Pons (tissue), 1 donor: ENCODE data around the gene FH.
A peak's percentile ranks its signal among the peaks of the same experiment; 100 is the strongest.

Experiments
- DNase-seq: peaks from one replicate; pipeline ENCODE4 v3.0.0-alpha.2; 2016; ENCODE audit warnings: low spot score

FH gene

DNA sequence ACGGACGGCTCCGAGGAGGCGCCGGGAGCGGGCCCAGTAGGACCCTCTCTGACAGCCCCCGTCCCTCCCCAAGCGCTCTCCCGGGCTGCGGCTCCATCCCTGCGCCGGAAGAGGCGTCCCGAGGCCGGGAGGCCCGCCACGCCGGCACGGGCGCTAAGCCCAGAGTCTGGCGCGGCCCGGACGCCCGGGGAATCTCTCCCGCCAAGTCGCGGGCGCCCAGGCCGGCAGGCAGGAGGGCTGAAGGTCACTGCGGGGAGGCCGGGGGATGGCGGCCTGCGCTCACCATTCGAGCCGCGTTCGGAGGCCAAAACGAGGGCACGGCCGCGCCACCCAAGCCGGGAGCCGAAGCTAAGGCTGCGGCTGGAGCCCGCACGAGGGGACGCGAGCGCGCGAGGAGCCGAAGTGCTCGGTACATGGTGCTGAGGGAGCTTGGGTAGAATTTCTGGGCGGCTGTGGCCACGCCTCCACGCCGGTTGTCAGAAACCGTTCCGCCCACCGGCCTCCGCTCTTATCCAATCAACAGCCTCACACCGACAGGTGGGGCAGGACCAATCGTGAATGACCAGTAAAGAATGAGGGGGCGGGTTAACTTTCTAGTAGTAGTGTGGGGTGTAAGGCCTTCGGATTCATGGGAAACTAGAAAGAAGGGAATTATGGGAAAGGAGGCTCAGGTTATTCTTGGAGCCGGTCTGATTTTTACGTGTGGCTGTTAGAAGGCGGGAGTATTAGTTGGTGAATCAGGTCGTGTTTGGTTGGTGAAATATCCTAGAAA, at the start of gene FH:
TSS of gene FH (minus strand) at position 448 of the 772 bp plus-strand sequence. CDS start at position 415, 33 bp downstream.
- peak; percentile 100 for DNase-seq

- DNase-seq = no peak
Observed at GRCh38 chr1:241560849-241561187, 41.3 kb upstream of the FH start.

GRCh38 chr1:241560146-241560848, 40.7 kb upstream of the FH start:
- no peak for DNase-seq

GRCh38 chr1:241557551-241558193, 38.1 kb upstream of the FH start:
- no peak for DNase-seq

- no peak for DNase-seq
Observed at GRCh38 chr1:241557031-241557430, 37.5 kb upstream of the FH start.

- no peak for DNase-seq
Observed at GRCh38 chr1:241555526-241555925, 36.0 kb upstream of the FH start.

DNA sequence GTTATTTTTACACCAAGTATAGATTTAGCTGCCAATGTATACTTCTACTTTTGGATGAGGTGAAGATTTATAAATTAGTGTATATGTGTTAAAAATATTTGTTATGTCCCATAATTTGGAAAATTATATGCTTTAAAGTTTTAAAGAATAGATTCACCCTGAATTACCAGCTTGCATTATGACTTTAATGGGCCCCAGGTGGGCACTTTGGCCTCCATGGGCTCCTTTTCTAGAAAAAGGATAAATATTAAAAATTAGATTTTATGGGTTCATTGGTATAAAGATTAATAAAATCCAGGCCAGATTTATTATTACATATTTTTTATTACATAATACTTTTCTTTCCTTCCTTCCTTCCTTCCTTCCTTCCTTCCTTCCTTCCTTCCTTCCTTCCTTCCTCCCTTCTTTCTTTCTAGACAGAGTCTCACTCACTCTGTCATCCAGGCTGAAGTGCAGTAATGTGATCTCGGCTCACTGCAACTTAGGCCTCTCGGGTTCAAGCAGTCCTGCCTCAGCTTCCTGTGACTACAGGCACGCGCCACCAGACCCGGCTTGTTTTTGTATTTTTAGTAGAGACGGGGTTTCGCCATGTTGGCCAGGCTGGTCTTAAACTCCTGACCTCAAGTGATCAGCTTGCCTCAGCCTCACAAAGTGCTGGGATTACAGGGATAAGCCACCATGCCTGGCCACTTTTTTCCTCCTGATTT, 34.5 kb upstream of the FH start:
- DNase-seq = no peak

- DNase-seq = peak; percentile 66
Observed at GRCh38 chr1:241551759-241552638, 32.4 kb upstream of the FH start.

DNA sequence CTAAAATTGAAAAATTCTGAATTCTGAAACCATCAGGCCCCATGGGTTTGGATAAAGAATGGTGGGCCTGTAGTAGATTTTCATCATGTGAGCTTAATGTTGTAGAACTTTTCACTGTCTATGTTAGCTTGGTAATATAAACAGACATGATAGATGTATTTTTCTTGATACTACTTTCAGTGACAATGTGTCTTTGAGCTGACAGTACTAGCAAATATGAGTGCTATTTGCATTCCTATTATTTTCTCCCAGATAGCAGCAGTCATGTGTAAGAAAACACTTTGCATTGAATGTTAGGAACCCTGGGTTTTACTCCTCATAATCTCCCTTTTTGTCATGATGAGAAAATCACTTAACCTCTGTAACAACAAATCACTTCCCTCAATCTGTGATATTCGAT, 30.8 kb upstream of the FH start:
- no peak for DNase-seq

GRCh38 chr1:241548008-241548407, 28.5 kb upstream of the FH start:
- DNase-seq = no peak

GRCh38 chr1:241542199-241542907, 22.8 kb upstream of the FH start:
- no peak for DNase-seq

- no peak for DNase-seq
Observed at GRCh38 chr1:241536969-241537368, 17.4 kb upstream of the FH start.

DNA sequence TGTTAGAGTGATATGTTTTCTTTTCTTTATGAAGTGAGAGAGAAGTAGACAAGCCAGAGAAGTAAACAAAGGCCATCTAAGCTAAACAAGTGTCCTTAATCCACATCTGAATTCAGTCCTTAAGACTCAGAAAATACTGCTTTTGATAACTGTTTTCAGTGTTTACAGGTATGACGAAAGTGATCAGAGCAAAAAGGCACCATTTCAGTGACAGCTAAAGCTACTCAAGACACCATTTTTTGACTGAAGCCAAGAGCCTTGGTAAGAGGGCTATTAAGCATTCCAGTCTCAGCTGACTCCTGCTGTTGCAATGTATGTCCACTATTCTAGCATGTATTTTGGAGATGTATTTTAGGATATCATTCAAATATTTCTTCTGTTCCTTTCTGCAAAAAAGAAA, 16.7 kb upstream of the FH start:
- no peak for DNase-seq

- peak; percentile 11 for DNase-seq
Observed at GRCh38 chr1:241533326-241534115, 14.0 kb upstream of the FH start.

DNA sequence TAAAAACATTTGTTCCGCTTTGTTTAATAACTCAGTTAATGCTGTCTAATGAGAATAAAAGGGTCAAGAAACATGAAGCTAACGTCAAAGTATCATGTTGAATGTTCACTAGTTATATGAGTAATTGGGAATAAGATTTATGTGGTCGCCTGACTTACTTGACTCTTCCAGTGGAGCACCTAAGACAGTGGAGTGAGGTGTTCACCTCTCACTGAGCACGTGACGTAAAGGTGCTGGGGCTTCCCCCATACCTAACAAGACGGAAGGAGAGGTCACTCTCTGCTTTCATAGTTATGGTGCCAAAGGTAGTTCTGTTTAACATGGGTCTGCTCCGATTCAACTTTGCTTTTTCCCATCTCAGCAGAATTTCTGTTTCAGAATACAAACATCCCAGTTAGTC, 13.3 kb upstream of the FH start:
- peak; percentile 20 for DNase-seq

GRCh38 chr1:241532162-241532531, 12.6 kb upstream of the FH start, which contains the start of gene KMO:
KMO (plus strand) TSS chr1:241532378; CDS start chr1:241532445, 67 bp downstream.
- DNase-seq = no peak

DNA sequence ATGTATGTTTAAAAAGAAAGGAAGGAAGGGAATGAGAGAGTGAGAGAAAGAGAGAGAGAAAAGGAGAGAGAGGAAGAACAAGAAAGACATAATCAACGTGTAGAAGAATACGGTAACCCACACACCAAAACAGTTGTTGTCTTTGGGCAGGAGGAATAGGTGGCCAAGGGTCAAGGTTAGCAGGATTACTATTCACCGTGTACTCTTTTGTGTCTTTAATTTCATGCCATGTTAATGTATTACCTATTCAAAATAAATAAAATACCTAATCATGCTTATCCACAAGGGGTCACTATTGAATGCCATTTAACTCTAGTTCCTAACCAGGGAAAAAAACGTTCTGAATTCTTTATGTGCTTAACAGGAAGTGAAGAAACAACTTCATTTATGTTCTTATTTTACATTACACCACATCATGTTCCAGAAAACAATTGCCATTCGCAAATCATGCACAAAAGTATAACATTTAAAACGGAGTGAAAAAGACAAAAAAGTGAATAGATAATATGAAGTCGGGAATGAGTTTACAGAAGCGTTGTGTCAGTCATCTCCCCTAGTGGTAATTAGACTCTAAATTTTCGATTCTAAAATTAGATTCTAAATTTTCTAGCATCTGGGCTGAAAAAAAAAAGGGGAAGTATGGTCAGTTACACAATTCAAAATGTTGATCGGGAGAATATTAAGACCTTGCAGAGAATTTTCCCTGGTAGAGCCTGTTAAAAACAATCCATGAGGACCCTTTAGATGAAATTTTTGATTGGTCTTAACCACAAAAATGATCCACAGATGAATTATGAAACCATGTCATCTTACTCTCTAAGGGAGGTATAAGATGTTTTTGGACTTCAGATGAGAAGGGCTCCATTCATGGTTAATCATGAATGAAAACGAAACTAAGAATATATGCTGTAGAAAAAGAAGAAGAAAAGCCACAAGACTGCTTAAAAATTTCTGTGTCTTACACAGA, 11.9 kb upstream of the FH start:
- DNase-seq = peak; percentile 92

DNA sequence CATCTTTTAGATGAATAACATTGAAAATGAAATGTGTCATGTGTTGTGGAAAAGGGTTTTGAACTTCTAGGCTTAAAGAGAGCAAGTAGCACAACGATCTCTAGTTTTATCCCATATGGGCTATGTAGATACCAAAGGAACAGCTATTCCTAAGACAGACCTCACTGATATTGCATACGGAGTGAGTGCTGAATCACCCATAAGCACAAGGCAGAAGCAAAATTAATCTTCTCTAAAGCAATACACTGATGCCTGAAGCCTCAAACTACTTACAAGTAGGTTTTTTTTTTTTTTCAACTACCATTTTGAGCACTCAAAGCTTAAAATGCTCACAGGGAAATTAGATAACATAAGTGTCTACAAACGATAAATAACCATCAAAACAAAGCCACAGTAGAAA, 7.6 kb upstream of the FH start:
- no peak for DNase-seq

DNA sequence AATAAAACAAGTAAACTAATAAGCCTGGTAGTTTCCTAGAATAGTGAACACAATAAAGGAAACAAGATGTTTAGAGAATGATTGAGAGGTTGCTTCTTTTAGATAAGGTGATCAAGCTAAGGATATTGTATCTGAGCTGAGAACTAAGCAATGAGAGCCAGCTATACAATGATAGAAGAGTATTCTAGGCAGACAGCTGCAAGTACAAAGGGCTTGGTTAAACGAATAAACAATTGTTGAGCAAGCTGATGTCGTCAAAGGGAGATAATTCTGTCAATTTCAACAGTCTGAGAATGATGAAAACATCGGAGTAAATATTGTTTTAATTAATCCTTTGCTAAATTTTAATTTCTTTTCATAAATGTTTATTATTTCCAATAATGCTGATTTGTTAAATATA, 5.5 kb upstream of the FH start:
- peak; percentile 6 for DNase-seq
